SK-N-SH treated with all-trans-retinoic acid at 6 μM for 48 hours (cell line): ENCODE measurements around the gene LRRC4C.

Source experiments
- CREB5 ChIP-seq: fragments of 250-450 bp; sonication (Bioruptor Pico); IDR thresholded peaks from 2 replicates; pipeline ENCODE4 v1.5.1; 2020; ENCODE audit warnings: low read depth, mild to moderate bottlenecking, moderate library complexity
- GLIS3 ChIP-seq: fragments of 250-450 bp; sonication (Bioruptor Pico); IDR thresholded peaks from 2 replicates; pipeline ENCODE4 v1.5.0; 2020; ENCODE audit warnings: mild to moderate bottlenecking, moderate library complexity
- TOX ChIP-seq: fragments of 250-450 bp; sonication (Bioruptor Pico); IDR thresholded peaks from 2 replicates; pipeline ENCODE4 v1.8.0; 2021; ENCODE audit warnings: mild to moderate bottlenecking, moderate library complexity, borderline replicate concordance
- ZC3H10 ChIP-seq: fragments of 250-450 bp; sonication (Bioruptor Pico); IDR thresholded peaks from 2 replicates; pipeline ENCODE4 v1.5.1; 2021; ENCODE audit warnings: mild to moderate bottlenecking, moderate library complexity
- ZFP30 ChIP-seq: fragments of 450-650 bp; formaldehyde crosslinking; IDR thresholded peaks from 2 replicates; pipeline ENCODE4 v1.5.0; 2022; ENCODE audit warnings: mild to moderate bottlenecking, moderate library complexity

GRCh38 chr11:41245704-41246398 is 213.6 kb downstream of the LRRC4C start:
- no peak for TF ChIP-seq GLIS3 (CRISPR knock-in tag)
- TF ChIP-seq ZC3H10: no peak
- TF ChIP-seq TOX: no peak
- TF ChIP-seq ZFP30 (CRISPR knock-in tag): no peak
- TF ChIP-seq CREB5 (CRISPR knock-in tag): no peak
